ENCODE measurements around the gene EXOSC5.

Gene EXOSC5

DNA sequence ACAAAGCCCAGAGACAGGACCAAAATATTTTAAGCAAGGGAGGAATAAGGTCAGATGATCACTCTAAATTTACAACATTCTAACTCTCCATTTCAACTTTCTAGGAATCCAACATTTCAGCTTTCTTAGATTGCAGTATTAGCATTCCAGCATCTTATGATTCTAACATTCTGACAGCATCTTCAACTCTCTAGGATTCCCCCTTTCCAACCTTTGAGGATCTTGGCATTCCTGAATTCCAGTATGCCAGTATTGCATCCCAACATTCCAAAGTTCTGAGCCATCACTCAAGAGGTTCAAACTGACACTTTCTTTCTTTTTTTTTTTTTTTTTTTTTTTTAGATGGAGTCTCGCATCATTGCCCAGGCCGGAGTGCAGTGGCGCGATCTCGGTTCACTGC, 57.2 kb downstream of the EXOSC5 start:
- no peak for DNase-seq

Data from NCI-H1048 (cell line).